GM20431 (cell line): Measurements from ENCODE around the gene PCA3.

Source experiments
- in situ Hi-C: fragments of 300-500 bp; cut with MseI, MboI; formaldehyde crosslinking; loops from one replicate; pipeline ENCODE4 v1.15.0; 2020; ENCODE audit warnings: low sequenced_read_pairs; ENCODE audit not compliant: unreplicated experiment

The PCA3 gene

DNA sequence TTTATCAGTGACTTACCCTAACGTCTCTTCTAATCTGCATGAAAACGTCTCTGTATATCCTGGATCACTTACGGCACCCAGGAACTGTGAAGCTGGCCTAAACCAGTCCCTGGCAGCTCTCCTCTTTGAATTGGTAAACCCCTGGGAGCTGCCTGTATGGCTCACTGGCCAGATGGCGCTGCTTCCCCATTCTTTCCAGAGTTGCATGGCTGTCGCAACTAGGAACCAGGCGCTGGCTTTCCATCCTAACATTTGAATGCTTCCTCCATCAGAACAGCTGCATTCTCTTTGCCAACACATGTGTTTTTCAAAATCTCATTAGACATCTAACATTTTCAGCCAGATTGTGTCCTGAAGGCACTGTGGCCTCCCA, 8.0 kb upstream of the PCA3 start:
- in situ Hi-C loops = no loop called here

DNA sequence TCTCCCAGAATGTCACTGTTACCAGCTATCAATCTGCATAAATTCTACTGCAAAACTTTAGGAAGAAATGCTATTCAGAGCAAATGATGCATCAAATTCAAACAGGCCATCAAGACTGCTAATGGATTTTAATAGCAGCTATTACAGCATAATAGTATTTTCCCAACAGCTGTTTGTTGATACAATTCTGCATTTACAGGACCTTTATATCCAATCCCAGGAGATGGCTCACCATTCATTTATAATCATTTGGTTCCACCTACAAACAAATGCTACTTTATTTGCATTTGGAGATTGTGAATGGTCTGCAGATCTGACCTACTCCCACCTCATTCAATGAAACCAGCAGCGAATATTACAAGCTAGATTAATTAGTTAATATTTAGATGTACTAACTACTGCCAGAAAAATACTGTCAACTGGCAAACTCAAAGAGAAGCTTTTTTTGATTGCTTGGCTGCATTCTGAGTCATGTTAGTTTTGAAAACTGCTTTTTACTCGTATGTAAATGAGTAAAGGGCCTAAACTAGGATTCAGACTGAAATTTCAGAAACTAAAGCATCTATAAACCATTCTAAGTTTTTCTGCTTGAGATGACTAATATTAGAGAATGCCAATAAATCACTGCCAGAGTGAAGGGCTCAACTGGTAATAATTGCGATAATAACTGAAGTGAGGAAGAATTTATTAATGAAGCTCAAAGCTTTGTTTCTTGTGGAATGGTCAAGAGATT, 7.1 kb upstream of the PCA3 start:
- in situ Hi-C loops = no loop called here

DNA sequence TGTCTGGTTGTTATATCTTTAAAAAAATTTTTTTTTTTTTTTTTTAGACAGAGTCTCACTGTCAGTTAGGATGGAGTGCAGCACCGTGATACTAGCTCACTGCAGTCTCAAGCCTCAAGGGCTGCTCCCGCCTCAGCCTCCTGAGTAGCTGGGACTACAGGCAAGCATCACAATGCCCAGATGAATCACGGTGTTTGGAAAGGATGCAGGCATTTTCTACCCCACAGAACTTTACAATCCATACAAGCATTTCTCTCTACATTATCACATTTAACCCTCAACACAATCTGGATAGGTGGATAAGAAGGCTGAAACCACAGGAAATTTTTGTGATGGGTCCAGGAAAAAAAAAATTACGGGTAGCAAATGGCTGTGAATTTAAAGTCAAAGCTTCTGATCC, 5.8 kb upstream of the PCA3 start:
- in situ Hi-C loops = no loop called here

DNA sequence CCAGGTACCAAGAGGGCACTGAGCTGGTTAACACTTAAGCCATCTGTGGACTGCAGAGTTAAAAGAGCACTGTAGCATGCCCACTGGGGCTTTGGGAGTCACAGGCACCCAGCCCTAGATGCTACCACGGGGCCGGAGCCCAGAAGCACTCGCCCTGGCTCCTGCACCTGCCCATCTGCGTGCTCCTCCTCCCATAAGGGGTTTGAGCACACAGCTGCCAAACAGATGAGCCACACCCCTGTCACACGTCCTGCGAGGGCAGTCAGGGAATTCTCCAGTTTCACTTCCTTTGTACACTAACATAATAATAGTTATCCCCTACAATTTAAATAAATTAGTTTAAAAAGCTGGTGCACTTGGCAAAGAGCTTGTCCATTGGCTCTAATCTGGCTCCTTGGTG, 4.5 kb upstream of the PCA3 start:
- in situ Hi-C loops = no loop called here

DNA sequence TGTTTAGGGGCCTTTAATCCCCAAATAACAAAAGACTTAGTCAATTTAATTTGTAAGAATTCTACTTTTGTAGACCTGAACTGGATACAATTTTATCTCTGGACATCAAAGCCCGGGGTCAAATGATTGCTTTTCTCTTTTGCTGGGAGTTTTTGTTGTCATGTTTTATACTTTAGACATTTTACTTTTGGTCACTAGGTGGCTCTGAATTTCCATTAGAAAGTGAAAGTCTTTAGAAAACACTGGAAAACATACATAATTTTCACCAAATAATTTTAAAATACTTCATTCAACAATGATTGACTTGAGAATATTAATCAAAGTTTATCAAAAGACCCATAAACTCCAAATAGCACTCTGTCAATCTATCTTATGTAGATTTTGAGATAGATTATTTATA, 2.8 kb upstream of the PCA3 start:
- in situ Hi-C loops = no loop called here

DNA sequence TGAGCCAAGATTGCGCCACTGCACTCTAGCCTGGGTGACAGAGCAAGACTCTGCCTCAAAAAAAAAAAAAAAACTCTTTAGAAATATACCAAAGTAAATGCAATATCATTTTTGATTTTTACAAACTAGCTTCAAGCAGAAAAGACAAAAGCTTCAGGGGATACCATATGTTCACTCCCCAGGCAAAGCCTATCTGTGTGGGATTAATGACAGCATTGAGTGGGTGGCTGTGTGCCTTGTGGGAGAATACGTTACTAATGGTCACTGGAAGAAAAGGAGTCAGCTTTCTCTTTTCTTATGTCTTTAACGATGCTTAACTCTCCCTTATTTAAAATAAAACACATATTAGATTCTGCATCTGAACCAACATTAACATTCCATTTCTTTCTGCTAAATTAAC, 1.9 kb downstream of the PCA3 start:
- in situ Hi-C loops = no loop called here

DNA sequence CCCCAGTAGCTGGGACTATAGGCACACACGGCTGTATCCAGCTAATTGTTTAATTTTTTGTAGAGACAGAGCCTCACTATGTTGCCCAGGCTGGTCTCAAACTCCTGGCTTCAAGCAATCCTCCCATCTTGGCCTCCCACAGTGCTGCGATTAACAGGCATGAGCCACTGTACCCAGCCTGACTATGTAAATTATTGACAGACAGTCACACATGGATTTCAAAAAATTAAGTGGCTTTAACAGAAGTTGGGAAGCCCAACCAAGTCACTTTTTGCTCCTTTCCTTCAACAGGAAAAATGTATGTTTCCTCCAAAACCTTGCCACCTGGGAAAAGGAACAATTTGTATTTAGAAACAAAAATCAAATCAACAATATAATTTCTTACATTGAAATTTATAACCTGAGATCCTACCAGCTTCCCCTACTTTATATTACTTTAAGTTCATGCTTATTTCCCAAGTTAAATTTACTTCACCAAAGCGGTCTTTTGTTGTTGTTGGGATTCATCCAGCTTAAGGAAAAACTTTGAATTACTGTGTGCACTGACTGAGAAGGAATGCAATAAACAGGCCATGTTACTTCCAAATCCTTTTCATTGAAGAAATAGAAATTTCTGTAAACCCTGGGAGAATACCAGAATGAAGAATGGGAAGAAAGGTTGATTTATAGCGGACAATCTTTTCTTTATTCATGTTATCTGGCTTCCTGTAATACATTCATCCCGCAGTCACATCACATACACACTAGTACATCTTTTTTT, 8.6 kb downstream of the PCA3 start:
- in situ Hi-C loops = no loop called here

DNA sequence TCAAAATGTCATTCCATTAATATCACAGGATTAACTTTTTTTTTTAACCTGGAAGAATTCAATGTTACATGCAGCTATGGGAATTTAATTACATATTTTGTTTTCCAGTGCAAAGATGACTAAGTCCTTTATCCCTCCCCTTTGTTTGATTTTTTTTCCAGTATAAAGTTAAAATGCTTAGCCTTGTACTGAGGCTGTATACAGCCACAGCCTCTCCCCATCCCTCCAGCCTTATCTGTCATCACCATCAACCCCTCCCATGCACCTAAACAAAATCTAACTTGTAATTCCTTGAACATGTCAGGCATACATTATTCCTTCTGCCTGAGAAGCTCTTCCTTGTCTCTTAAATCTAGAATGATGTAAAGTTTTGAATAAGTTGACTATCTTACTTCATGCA, 20.6 kb downstream of the PCA3 start:
- in situ Hi-C loops = no loop called here

DNA sequence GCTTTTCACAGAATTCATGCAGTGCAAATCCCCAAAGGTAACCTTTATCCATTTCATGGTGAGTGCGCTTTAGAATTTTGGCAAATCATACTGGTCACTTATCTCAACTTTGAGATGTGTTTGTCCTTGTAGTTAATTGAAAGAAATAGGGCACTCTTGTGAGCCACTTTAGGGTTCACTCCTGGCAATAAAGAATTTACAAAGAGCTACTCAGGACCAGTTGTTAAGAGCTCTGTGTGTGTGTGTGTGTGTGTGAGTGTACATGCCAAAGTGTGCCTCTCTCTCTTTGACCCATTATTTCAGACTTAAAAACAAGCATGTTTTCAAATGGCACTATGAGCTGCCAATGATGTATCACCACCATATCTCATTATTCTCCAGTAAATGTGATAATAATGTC, 21.3 kb downstream of the PCA3 start:
- in situ Hi-C loops = no loop called here

DNA sequence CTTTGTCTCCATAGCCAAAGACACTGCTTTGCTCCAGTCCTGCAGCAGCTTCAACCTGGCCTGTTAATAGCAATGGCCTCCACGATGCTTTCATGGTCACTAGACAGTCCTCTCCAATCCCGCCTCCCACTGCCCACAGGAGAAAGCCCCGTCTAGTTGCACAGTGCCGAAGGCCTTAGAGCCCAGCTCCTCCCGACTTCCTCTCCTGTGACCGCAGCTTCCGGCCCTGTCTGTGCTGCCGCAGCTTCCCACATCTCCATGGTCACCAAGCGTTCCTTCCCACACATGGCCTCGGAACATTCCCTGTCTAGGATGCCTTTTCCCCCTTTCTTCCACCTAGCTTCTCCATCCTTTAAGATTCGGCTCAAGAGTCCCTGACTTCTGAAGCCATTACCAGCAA, 23.4 kb downstream of the PCA3 start:
- in situ Hi-C loops = no loop called here

DNA sequence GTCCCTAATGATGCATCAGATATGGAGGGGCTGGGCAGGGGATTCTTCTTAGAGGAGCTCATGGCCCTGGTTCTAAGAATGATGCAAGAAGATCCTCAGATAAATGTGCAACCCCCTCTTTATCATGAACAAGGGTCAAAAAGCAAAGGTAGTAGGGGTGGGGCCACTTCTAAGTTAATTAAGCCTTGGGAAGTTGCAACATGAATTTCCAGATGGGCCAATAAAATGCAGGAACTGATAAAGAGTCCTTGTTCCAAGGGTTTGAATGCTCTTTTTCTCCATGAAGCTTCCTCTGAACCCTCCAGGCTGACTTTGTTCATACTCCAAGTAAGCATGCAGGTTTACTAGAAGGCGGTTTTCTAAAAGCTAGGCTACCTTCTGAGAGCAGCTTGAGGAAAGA, 25.6 kb downstream of the PCA3 start:
- in situ Hi-C loops = no loop called here

DNA sequence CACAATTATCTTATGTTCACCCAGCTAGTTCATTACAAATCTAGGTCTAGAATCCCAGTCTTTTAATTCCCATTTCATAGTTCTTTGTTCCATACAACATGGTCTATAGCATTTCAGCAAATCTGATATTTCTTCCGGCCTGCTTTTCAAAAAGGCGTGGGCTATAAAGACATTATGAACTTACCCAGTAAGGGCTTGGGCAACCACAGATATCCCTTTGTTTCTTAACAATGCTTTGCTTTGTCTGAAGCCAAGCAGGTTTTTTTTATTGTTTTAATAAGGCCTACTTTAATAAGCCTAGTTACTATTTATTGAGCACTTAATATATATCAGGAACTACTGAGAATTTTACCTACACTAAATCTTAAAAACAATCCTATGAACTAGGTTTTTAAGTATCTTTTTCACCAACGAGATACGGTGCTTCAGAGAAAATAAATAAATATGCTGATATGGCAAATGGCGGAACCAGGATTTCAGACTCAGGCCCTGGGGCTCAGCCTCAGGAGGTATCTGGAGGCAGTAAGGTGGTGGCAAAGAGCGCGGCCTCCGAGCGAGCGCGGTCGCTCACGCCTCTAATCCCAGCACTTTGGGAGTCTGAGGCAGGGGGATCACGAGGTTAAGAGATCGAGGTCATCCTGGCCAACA, 29.7 kb downstream of the PCA3 start:
- in situ Hi-C loops = no loop called here

DNA sequence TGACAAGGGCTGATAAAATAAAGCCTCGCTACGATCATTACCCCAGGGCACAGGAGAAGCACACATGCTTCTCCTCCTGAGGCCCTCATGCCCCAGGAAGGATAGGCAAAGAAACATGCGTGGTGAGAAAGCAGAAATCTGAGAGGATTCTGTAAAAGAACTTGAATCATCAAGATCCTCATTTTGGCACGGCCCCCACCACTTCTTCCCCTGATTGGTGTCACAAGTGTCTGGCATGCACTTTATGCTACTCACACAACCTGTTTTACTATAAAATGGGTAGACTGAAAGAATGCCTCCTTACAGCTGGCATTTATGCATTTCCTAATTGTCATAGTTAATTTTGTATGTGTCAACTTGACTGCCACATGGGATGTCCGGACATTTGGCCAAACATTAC, 32.1 kb downstream of the PCA3 start:
- in situ Hi-C loops = no loop called here

DNA sequence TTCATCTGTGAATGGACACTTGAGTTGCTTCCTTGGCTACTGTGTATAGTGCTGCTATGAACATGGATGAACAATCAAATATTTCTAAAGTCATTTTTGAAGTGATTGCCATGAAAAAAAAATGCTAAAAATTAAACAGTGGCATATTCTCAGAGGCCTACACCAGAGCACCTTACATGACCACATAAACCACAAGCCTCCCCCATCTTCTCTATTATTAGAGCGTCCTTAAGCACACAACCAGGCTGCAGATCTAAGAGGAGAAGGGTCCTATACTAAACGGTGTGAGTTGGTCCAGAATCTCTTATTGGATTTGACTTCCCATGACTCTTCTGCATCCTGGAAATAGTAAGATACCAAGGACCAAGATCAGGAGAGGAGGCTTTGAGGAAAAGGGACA, 34.3 kb downstream of the PCA3 start:
- in situ Hi-C loops = no loop called here

DNA sequence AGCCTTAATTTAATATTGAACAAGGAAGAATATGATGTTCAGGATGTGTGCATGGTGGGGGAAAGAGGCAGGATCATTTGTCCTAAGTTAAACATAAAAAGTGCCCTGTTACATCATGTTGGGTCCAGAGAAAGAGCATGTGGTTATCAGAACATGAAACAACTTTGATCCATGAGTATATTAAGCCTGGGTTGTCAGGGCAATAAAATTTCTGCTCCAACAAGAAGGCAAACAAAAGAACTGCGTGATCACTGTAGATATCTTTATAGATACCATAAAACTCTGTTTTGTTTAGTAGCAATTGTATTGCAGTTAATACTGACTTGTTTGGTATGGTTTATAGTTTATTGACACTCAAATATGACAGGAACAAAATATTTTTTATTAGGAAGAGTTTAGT, 35.2 kb downstream of the PCA3 start:
- in situ Hi-C loops = no loop called here

DNA sequence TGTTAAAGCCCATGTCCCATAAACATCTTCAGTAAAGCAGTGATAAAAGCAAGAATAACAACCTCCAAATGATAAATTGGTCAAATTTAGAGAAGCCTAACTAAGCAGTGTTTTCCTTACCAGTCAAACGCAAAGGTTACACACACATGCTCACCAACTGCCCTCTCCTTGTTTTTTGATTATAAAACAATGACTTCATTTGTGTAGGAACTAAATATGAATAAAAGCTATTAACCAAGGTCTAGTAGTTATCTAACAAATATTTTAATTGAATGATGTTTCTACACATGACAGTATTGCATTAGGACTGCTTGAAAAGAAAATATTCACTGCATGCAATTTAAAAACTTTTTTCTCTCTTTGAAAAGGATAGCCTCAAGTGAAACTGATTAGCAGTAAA, 36.7 kb downstream of the PCA3 start:
- in situ Hi-C loops = loop anchor here (25.0 kb wide), 1 partner anchor 361 kb away; no protein-coding TSS in a partner anchor

DNA sequence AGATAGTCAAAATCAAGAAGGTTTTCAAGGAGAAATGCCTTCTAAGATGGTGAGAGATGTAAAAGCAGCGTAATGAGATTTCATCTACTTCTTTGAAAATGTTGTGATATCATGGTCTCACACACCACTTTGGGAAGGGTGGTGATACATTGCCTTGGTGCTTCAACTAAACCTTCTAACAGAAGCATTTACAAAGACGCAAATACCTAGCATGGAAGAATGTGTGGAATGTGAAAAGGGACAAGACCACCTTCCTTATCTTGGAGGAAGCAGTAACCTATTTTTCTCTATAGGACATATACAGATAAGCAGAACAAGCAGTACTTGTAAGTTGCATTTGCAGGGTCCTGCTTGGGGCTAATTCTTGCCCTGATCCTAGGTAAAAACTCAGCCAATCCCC, 38.8 kb downstream of the PCA3 start:
- in situ Hi-C loops = loop anchor here (25.0 kb wide), 1 partner anchor 359 kb away; no protein-coding TSS in a partner anchor

DNA sequence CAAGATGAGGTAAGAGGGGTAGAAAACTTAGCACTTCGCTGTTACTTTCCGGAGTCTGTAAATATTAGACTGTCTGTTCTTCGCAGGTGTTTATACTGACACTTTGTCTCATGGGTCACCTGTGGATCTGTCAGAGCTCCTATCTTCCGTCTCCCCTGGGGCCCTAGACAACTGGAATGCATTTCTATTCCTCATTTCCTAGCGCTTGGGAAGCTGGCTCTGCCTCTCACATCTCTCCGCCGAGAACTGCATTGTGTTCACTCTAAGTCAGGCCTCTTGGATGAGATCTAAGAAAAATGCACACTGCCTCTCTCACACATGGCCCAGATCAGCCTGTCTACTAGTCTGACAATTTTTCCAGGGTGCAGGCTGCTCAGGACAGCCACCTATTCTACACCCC, 39.5 kb downstream of the PCA3 start:
- in situ Hi-C loops = loop anchor here (25.0 kb wide), 1 partner anchor 359 kb away; no protein-coding TSS in a partner anchor

DNA sequence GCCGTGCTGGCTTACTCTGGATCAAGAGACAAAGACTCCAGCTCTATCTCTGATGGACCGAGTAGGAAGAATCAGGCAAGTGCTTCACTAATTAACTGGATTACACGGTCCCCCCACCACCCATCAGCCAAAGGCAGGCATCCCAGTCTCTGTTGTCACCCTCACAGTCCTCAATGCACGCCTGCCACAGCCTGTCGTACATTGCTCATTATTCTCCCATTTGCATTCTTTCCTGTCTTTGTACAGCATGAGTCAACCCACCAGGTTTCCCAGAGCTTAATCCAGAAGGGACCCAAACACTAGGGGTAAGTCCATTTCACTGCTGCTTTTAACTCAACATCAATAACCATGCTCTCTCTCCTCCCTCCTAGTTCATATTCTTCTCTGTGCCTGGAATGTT, 44.4 kb downstream of the PCA3 start:
- in situ Hi-C loops = loop anchor here (25.0 kb wide), 1 partner anchor 354 kb away; no protein-coding TSS in a partner anchor

DNA sequence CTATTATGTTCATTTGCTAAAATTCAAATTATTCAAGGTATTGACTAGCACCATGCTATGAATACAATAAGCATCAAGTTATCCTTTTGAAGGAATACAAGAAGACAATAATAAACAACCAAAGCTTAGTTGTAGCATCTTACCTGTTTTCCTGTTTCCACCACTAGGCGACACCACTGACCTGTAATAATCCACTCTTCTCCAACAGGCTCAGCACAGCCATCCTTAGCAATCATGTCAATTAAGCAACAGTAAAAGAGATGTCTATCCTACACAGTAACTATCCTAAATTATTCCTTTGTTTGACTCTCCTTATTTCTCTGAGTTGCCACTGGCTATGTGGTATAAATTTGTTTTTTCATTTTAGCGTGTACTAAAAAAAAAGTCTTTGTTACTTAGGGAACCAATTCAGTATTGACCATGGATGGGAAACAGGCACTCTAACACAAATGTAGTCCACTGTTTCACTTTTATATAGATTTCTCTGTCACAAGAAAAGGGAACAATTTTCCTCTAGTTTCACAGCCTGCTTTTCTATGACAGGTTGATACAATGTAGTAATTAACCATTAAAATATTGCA, 46.2 kb downstream of the PCA3 start:
- in situ Hi-C loops = loop anchor here (25.0 kb wide), 1 partner anchor 352 kb away; no protein-coding TSS in a partner anchor

DNA sequence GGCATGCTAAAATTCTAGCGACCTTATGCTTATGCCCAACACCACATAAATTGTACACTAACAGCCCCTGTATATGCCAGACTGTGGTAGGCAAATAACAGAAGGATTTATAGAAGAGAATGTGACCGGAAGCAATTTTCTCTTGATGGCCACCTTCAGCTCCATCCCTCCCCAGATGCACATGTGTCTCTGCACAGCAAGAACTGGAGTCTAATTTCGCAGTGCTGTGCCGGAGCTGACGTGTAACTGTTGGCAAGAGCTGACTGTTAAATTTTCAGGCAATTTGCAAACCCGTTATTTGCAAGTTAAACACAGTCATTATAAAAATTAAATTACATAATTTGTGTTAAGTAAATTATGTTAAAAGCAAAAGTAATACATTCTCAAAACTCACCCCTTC, 48.4 kb downstream of the PCA3 start:
- in situ Hi-C loops = loop anchor here (25.0 kb wide), 1 partner anchor 350 kb away; no protein-coding TSS in a partner anchor
